GM18873 (cell line): ENCODE results near the gene INVS.
"Not testable (repeated sequence)": the region's sequence is repeated elsewhere in the genome, so short reads cannot be mapped to it uniquely, and the experiment has no call there.

Experiments used
- ATAC-seq: cut with Tn5 transposase; IDR thresholded peaks from one replicate; pipeline ENCODE4 v1.9.1; 2021; ENCODE audit warnings: mild to moderate bottlenecking, moderate library complexity, moderate number of reproducible peaks; ENCODE audit not compliant: unreplicated experiment, low FRiP score

INVS gene

GRCh38 chr9:100112677-100113336, 13.8 kb downstream of the INVS start:
- no peak for ATAC-seq

- no peak for ATAC-seq
Measured at GRCh38 chr9:100117316-100117715, 18.3 kb downstream of the INVS start.

GRCh38 chr9:100120286-100120685, 21.2 kb downstream of the INVS start:
- no peak for ATAC-seq

- no peak for ATAC-seq
Measured at GRCh38 chr9:100125236-100125635, 26.2 kb downstream of the INVS start.

GRCh38 chr9:100125910-100126309, 26.9 kb downstream of the INVS start:
- no peak for ATAC-seq

GRCh38 chr9:100126423-100126822, 27.4 kb downstream of the INVS start:
- ATAC-seq: no peak

- ATAC-seq: no peak
Measured at GRCh38 chr9:100129772-100130171, 30.7 kb downstream of the INVS start.

GRCh38 chr9:100131216-100131615, 32.2 kb downstream of the INVS start:
- no peak for ATAC-seq

- ATAC-seq: no peak
Measured at GRCh38 chr9:100131875-100132430, 32.9 kb downstream of the INVS start.

- ATAC-seq: no peak
Measured at GRCh38 chr9:100134731-100135130, 35.7 kb downstream of the INVS start.

GRCh38 chr9:100136799-100137198, 37.8 kb downstream of the INVS start:
- ATAC-seq: not testable (repeated sequence)

GRCh38 chr9:100140303-100140702, 41.3 kb downstream of the INVS start:
- ATAC-seq: not testable (repeated sequence)

- ATAC-seq: not testable (repeated sequence)
Measured at GRCh38 chr9:100141862-100142261, 42.8 kb downstream of the INVS start.

GRCh38 chr9:100145167-100145934, 46.3 kb downstream of the INVS start:
- ATAC-seq: not testable (repeated sequence)

- ATAC-seq: not testable (repeated sequence)
Measured at GRCh38 chr9:100145976-100146375, 46.9 kb downstream of the INVS start.

GRCh38 chr9:100150214-100150613, 51.2 kb downstream of the INVS start:
- no peak for ATAC-seq

- no peak for ATAC-seq
Measured at GRCh38 chr9:100160021-100160420, 61.0 kb downstream of the INVS start.

- no peak for ATAC-seq
Measured at GRCh38 chr9:100167176-100167575, 68.1 kb downstream of the INVS start.

- ATAC-seq: no peak
Measured at GRCh38 chr9:100167915-100168654, 69.0 kb downstream of the INVS start.

- ATAC-seq: no peak
Measured at GRCh38 chr9:100170085-100170484, 71.0 kb downstream of the INVS start.

- ATAC-seq: no peak
Measured at GRCh38 chr9:100170556-100170955, 71.5 kb downstream of the INVS start.
